H1 (cell line): ENCODE data around the gene HELZ2. TPM values are rescaled to one million over a fixed set of nuclear protein-coding genes. Genes with fewer than 3 reads are reported as not detected.

Experiments used
- CTCF ChIA-PET: fragments of 300-600 bp; sonication (Branson Sonifier 250); formaldehyde crosslinking; loops from one replicate; lab custom pipeline; 2021; ENCODE audit not compliant: partially characterized antibody; lab: Charles Lee
- POLR2A ChIA-PET: fragments of 300-600 bp; sonication (Branson Sonifier 250); formaldehyde crosslinking; loops from one replicate; lab custom pipeline; 2021; ENCODE audit warnings: inconsistent platforms; ENCODE audit not compliant: partially characterized antibody; lab: Charles Lee
- DNase-seq, 2 experiments: peaks; one replicate each; pipeline versions ENCODE4 v3.0.0 to v3.0.0-alpha.2; 2010 to 2022; ENCODE audit warnings: low spot score in 2 of 2, low read depth in 1 of 2, mixed read lengths in 1 of 2
- FAIRE-seq: peaks from 2 replicates; lab custom pipeline; 2011; peaks lifted over from hg19 to GRCh38; lab: Jason Lieb, UNC
- H2AFZ ChIP-seq: 2 replicates; pipeline ENCODE4 v1.8.1; 2012; ENCODE audit warnings: low read length, inconsistent platforms
- H2AK5ac ChIP-seq: 2 replicates; pipeline ENCODE4 v1.6.1; 2013; ENCODE audit warnings: low read depth, low read length
- H2BK120ac ChIP-seq: replicated peaks from 2 replicates; pipeline ENCODE3; 2013; ENCODE audit warnings: low read depth, low read length, inconsistent platforms
- H2BK12ac ChIP-seq: 2 replicates; pipeline ENCODE4 v1.6.1; 2013; ENCODE audit warnings: low read depth, low read length
- H2BK15ac ChIP-seq: 2 replicates; pipeline ENCODE4 v1.6.1; 2013; ENCODE audit warnings: low read length
- H2BK20ac ChIP-seq: 2 replicates; pipeline ENCODE4 v1.6.1; 2013; ENCODE audit warnings: low read length
- H2BK5ac ChIP-seq: 2 replicates; pipeline ENCODE4 v1.6.1; 2013; ENCODE audit warnings: low read depth, low read length
- H3K14ac ChIP-seq: 2 replicates; pipeline ENCODE4 v1.6.1; 2013; ENCODE audit warnings: inconsistent platforms; ENCODE audit not compliant: insufficient read length
- H3K18ac ChIP-seq: 2 replicates; pipeline ENCODE4 v1.6.1; 2013; ENCODE audit warnings: low read length; ENCODE audit errors: extremely low read depth
- H3K23ac ChIP-seq: 2 replicates; pipeline ENCODE4 v1.6.1; 2013; ENCODE audit warnings: inconsistent platforms; ENCODE audit not compliant: insufficient read length
- H3K23me2 ChIP-seq: 2 replicates; pipeline ENCODE4 v1.6.1; 2013; ENCODE audit warnings: low read depth, low read length
- H3K27ac ChIP-seq: 2 replicates; pipeline ENCODE4 v1.6.1; 2011; ENCODE audit warnings: low read depth, low read length, inconsistent platforms
- H3K27me3 ChIP-seq, 4 experiments: replicated peaks in 1 of 4; 1 replicate in 1 of 4; 2 replicates in 3 of 4; pipeline versions ENCODE4 v1.6.1 to v1.8.1; 2011 to 2013; ENCODE audit warnings: low read length in 3 of 4, mild to moderate bottlenecking in 3 of 4, inconsistent platforms in 2 of 4, mixed read lengths in 2 of 4, moderate library complexity in 1 of 4; ENCODE audit not compliant: control insufficient read depth in 3 of 4, insufficient read depth in 3 of 4; ENCODE audit errors: extremely low read depth in 1 of 4
- H3K36me3 ChIP-seq, 4 experiments: 2 replicates each; pipeline versions ENCODE4 v1.6.1 to v1.8.1; 2011 to 2013; ENCODE audit warnings: mild to moderate bottlenecking in 4 of 4, low read length in 3 of 4, moderate library complexity in 2 of 4, control low read depth in 1 of 4, inconsistent platforms in 1 of 4; ENCODE audit not compliant: insufficient read depth in 4 of 4, control insufficient read depth in 2 of 4
- H3K4ac ChIP-seq: replicated peaks from 2 replicates; pipeline ENCODE3; 2013; ENCODE audit warnings: low read length, low read depth, mixed read lengths, inconsistent platforms; ENCODE audit not compliant: insufficient read length
- H3K4me1 ChIP-seq, 4 experiments: replicated peaks in 1 of 4; 1 replicate in 1 of 4; 2 replicates in 3 of 4; pipeline versions ENCODE4 v1.6.1 to v1.8.1; 2011 to 2013; ENCODE audit warnings: low read length in 3 of 4, inconsistent platforms in 2 of 4, mixed read lengths in 1 of 4; ENCODE audit not compliant: insufficient read depth in 4 of 4, control insufficient read depth in 3 of 4
- H3K4me2 ChIP-seq, 2 experiments: 2 replicates each; pipeline versions ENCODE4 v1.6.1 to v1.8.1; 2011 to 2013; ENCODE audit warnings: low read depth in 2 of 2, low read length in 2 of 2, control low read depth in 1 of 2, inconsistent platforms in 1 of 2, mild to moderate bottlenecking in 1 of 2; ENCODE audit not compliant: insufficient read depth in 1 of 2
- H3K4me3 ChIP-seq, 4 experiments: fragments of 200-600, 300-600 bp in 1 of 4; sonication (generic), shearing (Covaris generic), sonication (Bioruptor Twin) in 1 of 4; 2 replicates each; pipeline versions ENCODE4 v1.5.1 to v1.8.1; 2011 to 2016; ENCODE audit warnings: low read length in 4 of 4, low read depth in 3 of 4, control low read depth in 2 of 4, inconsistent platforms in 2 of 4, mild to moderate bottlenecking in 2 of 4, mixed read lengths in 1 of 4, moderate library complexity in 1 of 4; ENCODE audit not compliant: insufficient read depth in 2 of 4; ENCODE audit errors: extremely low read depth in 1 of 4
- H3K56ac ChIP-seq: replicated peaks from 2 replicates; pipeline ENCODE3; 2013; ENCODE audit warnings: low read depth, mild to moderate bottlenecking, mixed read lengths, low read length, inconsistent platforms; ENCODE audit not compliant: insufficient read length
- H3K79me1 ChIP-seq: 2 replicates; pipeline ENCODE4 v1.6.1; 2013; ENCODE audit warnings: low read depth, low read length, control low read depth
- H3K79me2 ChIP-seq, 2 experiments: 2 replicates each; pipeline versions ENCODE4 v1.6.1 to v1.8.1; 2012 to 2013; ENCODE audit warnings: low read length in 2 of 2, mild to moderate bottlenecking in 2 of 2, inconsistent platforms in 1 of 2; ENCODE audit not compliant: insufficient read depth in 2 of 2, control insufficient read depth in 1 of 2
- H3K9ac ChIP-seq, 4 experiments: replicated peaks in 1 of 4; 1 replicate in 1 of 4; 2 replicates in 3 of 4; pipeline versions ENCODE4 v1.6.1 to v1.8.1; 2011 to 2013; ENCODE audit warnings: low read depth in 3 of 4, low read length in 3 of 4, control low read depth in 2 of 4, mild to moderate bottlenecking in 2 of 4, moderate library complexity in 2 of 4, inconsistent platforms in 1 of 4; ENCODE audit errors: extremely low read depth in 1 of 4
- H3K9me3 ChIP-seq, 2 experiments: 2 replicates each; pipeline versions ENCODE4 v1.6.1 to v1.8.1; 2012 to 2013; ENCODE audit warnings: mild to moderate bottlenecking in 2 of 2, moderate library complexity in 2 of 2, control low read depth in 1 of 2, inconsistent platforms in 1 of 2, low read depth in 1 of 2, low read length in 1 of 2, mixed read lengths in 1 of 2; ENCODE audit not compliant: insufficient read depth in 2 of 2
- H4K20me1 ChIP-seq, 2 experiments: replicated peaks in 1 of 2; 2 replicates each; pipeline versions ENCODE3 to v1.8.1; 2011 to 2013; ENCODE audit warnings: inconsistent platforms in 2 of 2, low read length in 2 of 2, mild to moderate bottlenecking in 1 of 2; ENCODE audit not compliant: insufficient read depth in 2 of 2, control insufficient read depth in 1 of 2
- H4K5ac ChIP-seq: 2 replicates; pipeline ENCODE4 v1.6.1; 2013; ENCODE audit warnings: low read length, low read depth, mixed read lengths, inconsistent platforms; ENCODE audit not compliant: insufficient read length
- H4K8ac ChIP-seq: 2 replicates; pipeline ENCODE4 v1.8.0; 2013; ENCODE audit warnings: mild to moderate bottlenecking, moderate library complexity, low read length, inconsistent platforms; ENCODE audit not compliant: insufficient read depth; ENCODE audit errors: extremely low read depth
- H4K91ac ChIP-seq: replicated peaks from 2 replicates; pipeline ENCODE3; 2013; ENCODE audit warnings: low read length, mixed read lengths, inconsistent platforms; ENCODE audit not compliant: insufficient read length
- CBX5 ChIP-seq: fragments of 300-800, 300-1000 bp; sonication (generic); IDR thresholded peaks from 2 replicates; pipeline ENCODE4 v1.7.1; 2016; ENCODE audit warnings: antibody characterized with exemption, low read length, low read depth
- CEBPB ChIP-seq: IDR thresholded peaks from 2 replicates; pipeline ENCODE4 v1.6.1; 2012; ENCODE audit warnings: low read depth, low read length
- CREB1 ChIP-seq: IDR thresholded peaks from 2 replicates; pipeline ENCODE4 v1.6.1; 2012; ENCODE audit warnings: inconsistent platforms
- E2F6 ChIP-seq: IDR thresholded peaks from 2 replicates; pipeline ENCODE4 v1.6.1; 2012; ENCODE audit warnings: inconsistent platforms
- EP300 ChIP-seq, 2 experiments: IDR thresholded peaks; 1 replicate in 1 of 2; 2 replicates in 1 of 2; pipeline ENCODE4 v1.6.1; 2011 to 2012; ENCODE audit warnings: low read depth in 2 of 2, low read length in 2 of 2, mild to moderate bottlenecking in 2 of 2, borderline replicate concordance in 1 of 2, inconsistent platforms in 1 of 2, moderate library complexity in 1 of 2
- FOSL1 ChIP-seq: IDR thresholded peaks from 2 replicates; pipeline ENCODE4 v1.6.1; 2011; ENCODE audit warnings: mild to moderate bottlenecking, low read depth, low read length, moderate library complexity; ENCODE audit not compliant: insufficient read depth
- GTF2F1 ChIP-seq: IDR thresholded peaks from 2 replicates; pipeline ENCODE4 v1.6.1; 2012; ENCODE audit warnings: low read depth, low read length, improper control_type of control experiment, borderline replicate concordance
- KDM4A ChIP-seq: IDR thresholded peaks from one replicate; pipeline ENCODE4 v1.7.1; 2012; ENCODE audit warnings: low read depth, mild to moderate bottlenecking, moderate library complexity, low read length, inconsistent platforms; ENCODE audit not compliant: severe bottlenecking
- POU5F1 ChIP-seq: IDR thresholded peaks from 2 replicates; pipeline ENCODE4 v1.6.1; 2011; ENCODE audit warnings: low read depth, mild to moderate bottlenecking, low read length, moderate library complexity
- RBBP5 ChIP-seq: IDR thresholded peaks from 2 replicates; pipeline ENCODE4 v1.7.1; 2012; ENCODE audit warnings: low read depth, mild to moderate bottlenecking, inconsistent platforms, low read length, moderate library complexity, borderline replicate concordance
- SIX5 ChIP-seq: IDR thresholded peaks from 2 replicates; pipeline ENCODE4 v1.6.1; 2011; ENCODE audit warnings: mild to moderate bottlenecking, low read depth, low read length
- SP4 ChIP-seq: IDR thresholded peaks from 2 replicates; pipeline ENCODE4 v1.6.1; 2012; ENCODE audit warnings: low read length, inconsistent platforms
- SRF ChIP-seq: IDR thresholded peaks from 2 replicates; pipeline ENCODE4 v1.6.1; 2011; ENCODE audit warnings: mild to moderate bottlenecking, low read depth, low read length, moderate library complexity
- TAF1 ChIP-seq: IDR thresholded peaks from 2 replicates; pipeline ENCODE4 v1.6.1; 2011; ENCODE audit warnings: mild to moderate bottlenecking, low read depth, low read length
- WGBS, 2 experiments: shearing (Covaris generic) in 1 of 2; methylation state at CpG; one replicate each; pipeline versions ENCODE4 v1.1.6 to v1.1.7; 2013 to 2015; ENCODE audit warnings: low lambda C conversion rate in 2 of 2, mixed read lengths in 2 of 2, inconsistent platforms in 1 of 2, low coverage in 1 of 2, missing lambda C conversion rate in 1 of 2; ENCODE audit not compliant: insufficient replicate concordance in 2 of 2, insufficient coverage in 1 of 2, insufficient read length in 1 of 2; ENCODE audit errors: extremely low coverage in 1 of 2, missing lambda C conversion rate in 1 of 2; 5-methylcytosine and 5-hydroxymethylcytosine counted together
- polyA plus RNA-seq, 7 experiments: library from polyadenylated mRNA; depleted of rRNA in 3 of 7; stranded (reverse) in 5 of 7; unstranded in 2 of 7; fragments of >200 nt in 5 of 7; fragments of 200-250 nt in 2 of 7; gene quantifications; 1 replicate in 5 of 7; 2 replicates in 1 of 7; 4 replicates in 1 of 7; pipeline versions ENCODE4 v1.2.1 to v1.2.3, GENCODE V29; 2011 to 2013; ENCODE audit warnings: missing spikeins in 2 of 7, mixed read lengths in 2 of 7
- total RNA-seq: library from RNA; stranded (reverse); fragmentation: NEBNext Ultra II Directional; extraction: Animal tissue kit (Norgen Biotek cat#: 25700); gene quantifications from 2 replicates; pipeline ENCODE4 v1.2.1, GENCODE V29; 2021

Gene HELZ2
- total and polyA plus RNA-seq, 2 of the 8 experiments (the other 6 are each of a cell fraction or from before 2014, with no cell fraction given): 7.9 to 17.5 TPM

- H4K8ac ChIP-seq: peak overlapping the region; percentile 25
- H3K4me2 ChIP-seq: no peak overlapping the region
Measured at GRCh38 chr20:63586797-63587196, 12.8 kb upstream of the HELZ2 start.

More at GRCh38 chr20:63586797-63587196, 12.8 kb upstream of the HELZ2 start:
- Histone ChIP-seq H3K9me3 (no peaks in the 10 kb centered on the region), H3K4me3 (no peak overlapping the region), H2AK5ac (no peak overlapping the region), H4K20me1 (peaks cover 0 to 10% of the 10 kb centered on the region in 2 experiments), H2BK5ac (no peak overlapping the region), H3K23ac (no peak overlapping the region), H2BK120ac (no peak overlapping the region), H3K4me1 (no peaks in the 10 kb centered on the region), H2BK12ac (no peak overlapping the region), H4K91ac (no peak overlapping the region), H3K27ac (no peak overlapping the region), H3K4ac (no peak overlapping the region), H3K9ac (no peak overlapping the region), H3K36me3 (peaks cover 0 to 15% (median 6%) of the 10 kb centered on the region in 4 experiments; a peak in 4 of 8 replicates), H3K18ac (no peak overlapping the region), H2BK20ac (no peak overlapping the region), H3K79me2 (no peaks in the 10 kb centered on the region), H3K79me1 (no peaks in the 10 kb centered on the region), H3K27me3 (no peaks in the 10 kb centered on the region), H3K14ac (no peak overlapping the region), H4K5ac (no peak overlapping the region), H3K56ac (no peak overlapping the region), H2BK15ac (no peak overlapping the region), H3K23me2 (no peaks in the 10 kb centered on the region), H2AFZ (no peak overlapping the region)
- DNase-seq (no peak), FAIRE-seq (no peak)
- TF ChIP-seq SP4 (no peak), GTF2F1 (no peak), KDM4A (no peak), SRF (no peak), CEBPB (no peak), RBBP5 (no peak), TAF1 (no peak), CREB1 (no peak), POU5F1 (no peak), E2F6 (no peak), FOSL1 (no peak), SIX5 (no peak), CBX5 (no peak), EP300 (IDR thresholded peaks at IDR 0.05; ENCODE audit: borderline replicate concordance in 1 of 2, low read depth in 2 of 2, low read length in 2 of 2) (no peak)
- WGBS, 2 experiments: 94% methylated on average over 17 of the region's 17 CpGs; no CpG with 5 or more reads in 1 of the 2 experiments
- ChIA-PET POLR2A (no interaction called here), CTCF (interaction anchor here (1.3 to 1.7 kb wide), 2 partner anchors 12 to 13 kb away, joined by 3 read pairs; no protein-coding TSS in a partner anchor)
